Measurements from ENCODE around the gene MUC13.
"Not testable (repeated sequence)": the region's sequence is repeated elsewhere in the genome, so short reads cannot be mapped to it uniquely, and the experiment has no call there.

- TF ChIP-seq GABPA (IDR thresholded peaks at IDR 0.05; ENCODE audit: low read depth); POLR2AphosphoS5 (IDR thresholded peaks at IDR 0.05; ENCODE audit: low read depth); CTCF (IDR thresholded peaks at IDR 0.05; ENCODE audit: insufficient read depth, low read length): not testable (repeated sequence)
These were observed 23.4 kb upstream of the MUC13 start for GRCh38 chr3:124957951-124958350.

All from HL-60 (cell line).